NCI-H1694 (cell line): ENCODE data around the gene MMP19.

ENCODE experiments used
- DNase-seq: peaks from one replicate; lab custom pipeline; 2025; lab: John Stamatoyannopoulos, UW

MMP19 gene

GRCh38 chr12:55815473-55815872 is 27.3 kb downstream of the MMP19 start:
- no peak for DNase-seq

- DNase-seq: no peak
Observed at GRCh38 chr12:55814257-55814656, 28.5 kb downstream of the MMP19 start.

- no peak for DNase-seq
Observed at GRCh38 chr12:55812088-55812487, 30.6 kb downstream of the MMP19 start.

GRCh38 chr12:55809274-55809673 is 33.5 kb downstream of the MMP19 start:
- DNase-seq: no peak

- DNase-seq: no peak
Observed at GRCh38 chr12:55806982-55807381, 35.8 kb downstream of the MMP19 start.

- no peak for DNase-seq
Observed at GRCh38 chr12:55797550-55797949, 45.2 kb downstream of the MMP19 start.

GRCh38 chr12:55797068-55797467 is 45.7 kb downstream of the MMP19 start:
- peak; percentile 33 for DNase-seq

GRCh38 chr12:55795950-55796349 is 46.8 kb downstream of the MMP19 start:
- no peak for DNase-seq

- no peak for DNase-seq
Observed at GRCh38 chr12:55789893-55790292, 52.8 kb downstream of the MMP19 start.

GRCh38 chr12:55789171-55789570 is 53.6 kb downstream of the MMP19 start:
- no peak for DNase-seq

GRCh38 chr12:55788546-55788945 is 54.2 kb downstream of the MMP19 start:
- DNase-seq: no peak
